GM21825 (cell line): ENCODE measurements around the gene CLDN24.

ENCODE experiments used
- ATAC-seq: cut with Tn5 transposase; IDR thresholded peaks from one replicate; pipeline ENCODE4 v1.9.1; 2021; ENCODE audit warnings: mild to moderate bottlenecking, moderate library complexity; ENCODE audit not compliant: unreplicated experiment

Gene CLDN24

DNA sequence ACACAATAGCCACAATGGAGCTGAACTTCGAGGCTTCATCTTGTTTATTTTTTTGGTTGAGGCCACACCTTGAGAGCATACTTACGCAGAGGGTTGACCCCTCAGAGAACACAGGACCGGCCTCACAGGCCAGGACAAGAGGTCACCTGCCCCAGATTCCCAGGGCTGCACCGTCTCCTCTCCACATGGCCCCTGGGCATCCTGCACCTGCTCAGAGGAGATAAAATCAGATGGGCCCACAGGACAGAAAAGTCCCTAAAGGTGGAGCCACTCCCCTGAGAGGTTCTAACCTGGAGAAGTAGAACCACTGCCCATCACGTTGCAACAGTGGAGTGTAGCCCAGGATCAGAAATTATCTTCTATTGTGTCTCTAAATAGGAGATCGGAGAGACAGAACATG, 1.1 kb upstream of the CLDN24 start:
- ATAC-seq = no peak

GRCh38 chr4:183321516-183321915, 710 bp downstream of the CLDN24 start:
- ATAC-seq = no peak

GRCh38 chr4:183321079-183321478, 1.1 kb downstream of the CLDN24 start:
- peak; percentile 60 for ATAC-seq

DNA sequence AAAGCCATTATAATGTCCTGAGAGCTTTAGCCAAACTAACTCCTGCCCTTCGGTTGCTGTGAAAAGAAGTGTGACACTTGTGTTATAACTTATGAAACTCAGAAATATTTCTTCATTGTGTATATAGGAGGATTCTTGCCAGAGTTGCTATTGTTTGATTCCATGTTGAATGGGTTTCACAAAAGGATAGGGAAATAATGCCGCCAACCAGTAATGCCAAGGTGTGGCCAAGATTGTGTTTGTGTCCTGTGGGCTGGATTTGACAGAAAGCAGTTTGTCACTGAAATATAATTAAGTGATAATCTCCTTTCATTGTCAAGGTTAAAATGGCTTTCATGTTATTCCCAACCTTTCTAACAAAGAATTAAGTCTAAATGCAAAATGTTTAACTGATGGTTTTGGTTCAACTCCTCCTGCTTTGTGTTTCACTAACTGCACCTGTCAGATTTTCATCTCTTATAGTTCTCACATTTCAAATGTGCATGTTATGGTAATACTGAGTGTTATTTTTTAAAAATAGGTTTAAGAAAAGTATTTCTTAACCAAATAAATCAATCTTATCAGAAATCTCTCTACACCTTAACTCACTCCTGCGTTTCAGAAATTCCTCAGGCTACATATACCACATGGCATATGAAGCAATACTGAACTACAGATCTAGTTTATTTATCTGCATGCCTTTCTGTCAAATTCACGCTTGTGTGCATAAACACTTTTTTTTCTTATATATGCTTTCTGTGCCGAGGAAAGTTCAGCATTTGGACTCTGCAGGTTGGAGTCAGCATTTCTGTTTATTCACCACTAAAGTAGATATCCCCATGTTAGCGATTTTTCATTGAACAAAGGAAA, 1.8 kb downstream of the CLDN24 start, which contains the start of gene CLDN22:
Gene CLDN22 (minus strand): TSS at position 66 of the 849 bp plus-strand sequence. CDS start 58 bp downstream, at position 8.
- no peak for ATAC-seq

DNA sequence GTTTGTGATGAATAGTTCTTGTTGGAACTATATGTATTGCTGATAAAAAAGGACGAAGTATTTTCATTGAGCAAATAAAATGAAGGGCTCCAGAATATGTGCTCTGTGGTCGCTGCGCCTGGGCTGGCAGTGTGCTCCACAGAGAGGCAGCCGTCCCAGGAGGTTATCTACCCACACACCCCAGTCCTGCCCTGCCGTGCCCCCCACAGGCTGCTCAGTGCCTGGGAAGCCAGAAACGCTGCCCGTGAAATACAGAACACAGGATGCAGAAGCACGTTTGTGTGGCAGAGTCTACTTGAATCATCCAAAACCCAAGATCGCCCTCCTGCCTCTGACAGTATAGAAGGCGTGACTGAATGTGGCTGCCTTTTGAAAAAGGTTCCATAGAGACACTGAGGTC, 3.6 kb downstream of the CLDN24 start:
- ATAC-seq = no peak

DNA sequence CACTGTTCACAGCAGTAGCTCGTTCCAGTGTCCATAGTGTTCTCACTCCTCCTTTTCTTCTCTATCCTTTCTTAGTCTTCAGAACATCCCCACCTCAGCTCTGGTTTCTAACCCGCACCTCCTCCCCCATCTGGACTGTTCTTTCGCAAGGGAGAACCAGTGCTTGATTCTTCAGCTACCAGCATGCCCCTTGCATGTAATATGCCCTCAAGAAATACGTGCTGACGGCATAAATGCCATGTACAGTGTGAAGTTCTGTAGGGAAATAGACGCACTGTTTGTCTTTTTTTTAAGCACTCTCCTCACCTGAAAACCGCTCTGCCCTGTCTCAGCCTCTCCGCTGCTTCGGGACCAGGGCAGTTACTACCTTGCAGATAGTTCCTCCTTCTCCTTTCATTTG, 7.4 kb downstream of the CLDN24 start:
- ATAC-seq = no peak

DNA sequence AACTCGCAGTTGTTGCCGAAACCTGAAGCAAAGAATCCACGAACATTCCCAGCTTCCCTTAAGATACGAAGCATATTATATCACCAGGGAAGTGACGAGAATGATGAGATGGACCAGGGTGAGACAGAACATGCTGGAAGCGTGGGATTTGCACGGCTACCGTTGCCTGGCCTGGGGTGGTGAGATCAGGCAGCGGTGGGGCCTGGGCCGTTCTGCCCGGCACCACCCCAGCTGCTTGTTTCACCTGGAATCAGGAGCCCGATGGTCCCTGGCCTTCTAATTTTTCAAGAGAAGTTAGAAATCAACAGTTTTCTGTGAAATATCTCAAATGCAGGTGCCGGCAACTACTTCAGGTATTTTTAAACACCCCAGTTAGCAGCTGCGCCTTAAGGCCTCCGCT, 7.9 kb downstream of the CLDN24 start:
- ATAC-seq = no peak

GRCh38 chr4:183312841-183313240, 9.4 kb downstream of the CLDN24 start:
- ATAC-seq = no peak

DNA sequence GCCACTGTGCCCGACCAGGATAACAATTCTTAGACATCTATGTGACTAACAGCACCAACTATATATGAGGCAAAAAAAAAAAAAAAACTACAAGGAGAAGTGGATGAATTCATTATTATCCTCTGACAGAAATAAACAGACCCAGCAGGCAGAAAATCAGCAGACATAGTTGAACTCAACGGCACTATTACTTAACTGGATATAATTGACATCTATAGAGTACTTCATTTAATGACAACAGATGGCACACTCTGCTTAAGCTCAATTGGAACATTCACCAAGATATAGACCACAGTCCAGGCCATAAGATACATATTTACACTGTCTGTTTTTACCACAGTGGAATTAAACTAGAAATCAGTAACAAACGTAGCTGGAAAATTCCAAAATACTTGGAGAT, 15.4 kb downstream of the CLDN24 start:
- no peak for ATAC-seq

DNA sequence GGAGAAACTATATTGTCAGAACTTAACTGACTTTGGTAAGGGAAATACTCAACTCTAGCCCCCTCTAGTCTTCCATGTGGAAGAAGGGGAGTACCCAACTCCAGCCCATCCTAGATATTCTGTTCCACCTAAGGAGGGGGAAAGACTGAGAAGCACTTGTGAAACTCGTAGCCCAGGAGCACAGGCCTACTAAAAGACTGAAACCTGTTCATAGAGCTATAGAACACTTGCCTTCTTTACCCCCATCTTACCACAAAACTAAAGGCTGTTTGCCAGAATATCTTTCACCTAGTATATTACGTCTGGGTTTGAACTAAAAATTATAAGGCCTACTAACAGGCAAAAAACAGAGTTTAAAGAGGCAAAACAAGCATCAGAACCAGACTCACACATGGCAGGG, 17.7 kb downstream of the CLDN24 start:
- ATAC-seq = no peak

- ATAC-seq = peak; percentile 53
These were observed 18.2 kb downstream of the CLDN24 start for GRCh38 chr4:183304067-183304466.

- ATAC-seq = no peak
These were observed 18.9 kb downstream of the CLDN24 start for GRCh38 chr4:183303301-183303700.

DNA sequence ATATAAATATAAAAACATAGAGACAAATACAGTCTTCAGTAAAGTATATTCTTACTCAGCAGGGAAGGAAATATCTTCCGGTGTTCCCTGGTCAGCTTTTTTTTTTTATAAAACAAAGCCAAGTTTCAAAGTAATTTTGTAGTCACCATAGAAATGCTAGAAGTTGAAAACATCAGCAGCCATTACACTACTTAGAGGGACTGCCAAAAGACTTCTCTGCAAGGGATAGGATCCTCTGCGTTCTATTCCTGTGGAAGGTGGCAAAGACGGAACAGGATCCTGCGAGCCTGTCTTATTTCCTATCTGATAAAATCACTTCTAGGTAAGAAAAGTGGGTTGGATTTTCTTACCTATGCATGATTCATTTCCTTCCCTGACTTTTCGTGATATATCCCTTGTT, 21.6 kb downstream of the CLDN24 start:
- ATAC-seq = no peak

- no peak for ATAC-seq
These were observed 22.2 kb downstream of the CLDN24 start for GRCh38 chr4:183300070-183300469.

DNA sequence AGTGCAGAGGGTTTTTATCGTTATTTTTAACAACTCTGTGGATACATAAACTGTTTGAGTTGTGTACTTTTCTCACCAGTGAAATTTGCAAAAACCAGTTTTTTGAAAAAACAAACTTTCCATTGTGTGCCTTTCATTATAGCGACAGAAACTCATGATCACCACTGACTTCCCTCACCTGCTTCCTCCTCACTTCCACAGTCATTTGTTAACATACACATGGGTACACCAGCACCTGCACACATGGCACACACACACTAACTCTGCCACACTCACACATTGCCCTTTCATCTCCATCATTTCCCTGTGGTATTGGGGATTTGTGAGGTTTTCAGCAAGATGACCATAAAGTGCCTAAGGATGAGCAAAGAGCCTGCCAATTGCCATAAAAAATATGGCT, 22.8 kb downstream of the CLDN24 start:
- no peak for ATAC-seq

- peak; percentile 85 for ATAC-seq
These were observed 24.6 kb downstream of the CLDN24 start for GRCh38 chr4:183297675-183298074.

DNA sequence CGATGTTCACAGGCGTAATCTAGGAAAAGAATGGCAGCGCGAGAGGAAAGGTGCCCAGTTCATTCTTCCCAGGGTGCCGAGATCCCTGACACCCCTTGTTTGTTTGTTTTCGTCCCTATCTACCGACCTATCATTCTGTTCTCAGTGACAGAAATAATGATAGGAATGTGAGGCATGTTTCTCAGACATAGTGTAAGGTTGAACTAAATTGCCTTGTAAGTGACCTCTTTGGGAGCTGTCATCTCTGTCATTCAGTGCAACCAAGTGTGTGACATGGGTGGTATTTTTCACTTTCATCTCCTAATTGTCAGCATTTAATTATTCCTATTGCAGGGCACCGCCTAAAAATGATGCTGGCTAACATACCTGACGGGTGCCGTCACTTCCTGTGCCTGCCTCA, 26.5 kb downstream of the CLDN24 start:
- ATAC-seq = no peak

- ATAC-seq = no peak
These were observed 31.2 kb downstream of the CLDN24 start for GRCh38 chr4:183291070-183291469.

DNA sequence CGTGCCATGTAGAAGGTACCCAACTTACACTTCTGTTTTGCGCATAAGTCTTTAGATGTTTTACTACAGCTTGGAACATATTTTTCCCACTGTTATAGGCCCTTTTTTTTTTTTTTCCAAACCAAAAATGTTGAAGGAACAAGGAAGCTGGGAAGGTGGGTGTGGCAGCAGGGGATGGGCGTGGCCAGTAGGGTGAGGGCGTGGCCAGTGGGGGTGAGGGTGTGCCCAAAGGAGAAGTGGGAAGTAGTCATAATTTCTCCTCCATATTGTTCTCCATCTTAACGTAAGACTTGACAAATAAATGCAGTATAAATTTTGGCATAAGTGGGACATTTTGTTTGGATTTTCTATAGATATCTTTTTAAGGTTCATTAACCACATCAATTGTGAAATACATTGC, 32.5 kb downstream of the CLDN24 start:
- no peak for ATAC-seq

- ATAC-seq = no peak
These were observed 33.3 kb downstream of the CLDN24 start for GRCh38 chr4:183288955-183289354.

DNA sequence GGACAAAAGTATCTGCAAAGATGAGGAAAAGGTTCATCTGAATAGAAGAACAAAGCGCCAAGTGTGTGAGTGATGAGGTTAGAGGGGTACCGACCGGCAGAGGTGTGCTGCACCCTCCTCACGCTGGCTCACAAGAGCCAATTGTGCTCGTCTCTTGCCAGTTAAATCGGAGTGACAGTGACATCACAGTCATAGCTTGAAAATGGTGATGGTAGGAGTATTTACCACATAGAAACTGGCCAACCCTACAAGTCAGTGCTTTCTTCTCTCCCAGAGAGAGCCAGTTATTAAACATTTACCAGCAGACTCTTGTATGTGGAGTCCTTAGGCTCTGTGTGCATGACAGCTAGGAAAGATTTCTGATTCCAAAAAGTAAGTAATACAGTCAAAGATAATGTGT, 34.5 kb downstream of the CLDN24 start:
- peak; percentile 79 for ATAC-seq

DNA sequence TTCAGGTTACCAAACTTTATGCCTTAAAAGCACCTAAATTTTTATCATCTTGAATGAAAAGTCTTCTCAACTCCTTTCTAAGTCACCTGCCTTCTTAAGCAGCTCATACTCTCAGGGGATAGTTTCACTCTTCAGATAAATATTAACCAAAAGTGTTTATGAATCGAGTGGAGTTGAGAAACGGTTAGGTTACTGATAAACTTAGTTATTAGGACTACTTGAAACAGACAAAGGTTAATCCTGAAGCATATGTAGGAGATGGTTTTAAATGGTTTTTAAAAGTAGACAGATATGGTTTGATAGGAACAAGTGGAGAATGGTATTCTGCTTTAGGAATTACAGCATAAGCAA, 34.9 kb downstream of the CLDN24 start:
- peak; percentile 85 for ATAC-seq
